Upper lobe of left lung (tissue), 6 donors: ENCODE data around the gene RANBP9. TPM values are rescaled to one million over a fixed set of nuclear protein-coding genes. Genes with fewer than 3 reads are reported as not detected.
A peak's percentile ranks its signal among the peaks of the same experiment; 100 is the strongest.

Experiments
- ATAC-seq, 2 donors: fragments of 200-7000 bp; cut with Tn5 transposase; one replicate each; pipeline ENCODE4 v1.9.1; 2022; ENCODE audit warnings: mild to moderate bottlenecking in 2 of 2, moderate library complexity in 2 of 2; ENCODE audit not compliant: low FRiP score in 2 of 2
- DNase-seq, 2 donors: peaks; one replicate each; pipeline ENCODE4 v3.0.0-alpha.2; 2019 to 2020
- H3K27ac ChIP-seq, 4 donors: fragments of 200-600 bp; sonication (generic); one replicate each; pipeline ENCODE4 v1.5.1; 2016 to 2019
- H3K27me3 ChIP-seq, 4 donors: fragments of 200-600 bp; sonication (generic); one replicate each; pipeline ENCODE4 v1.5.1; 2017 to 2019
- H3K36me3 ChIP-seq, 4 donors: fragments of 200-600 bp; sonication (generic); one replicate each; pipeline ENCODE4 v1.5.1; 2016 to 2019
- H3K4me1 ChIP-seq, 4 donors: fragments of 200-600 bp; sonication (generic); one replicate each; pipeline ENCODE4 v1.5.1; 2018 to 2019
- H3K4me3 ChIP-seq, 4 donors: fragments of 200-600 bp; sonication (generic); one replicate each; pipeline ENCODE4 v1.5.1; 2017 to 2019; ENCODE audit warnings: mild to moderate bottlenecking in 2 of 4, moderate library complexity in 1 of 4
- H3K9me3 ChIP-seq, 4 donors: fragments of 200-600 bp; sonication (generic); one replicate each; pipeline ENCODE4 v1.5.1; 2018 to 2019
- CTCF ChIP-seq, 6 experiments: fragments of 450-650 bp in 4 of 6; fragments of 200-600 bp in 2 of 6; sonication (generic) in 2 of 6; IDR thresholded peaks; one replicate each; pipeline ENCODE4 v1.5.1; 2016 to 2019; ENCODE audit warnings: antibody characterized with exemption in 6 of 6
- EP300 ChIP-seq, 4 donors: sonication (generic); formaldehyde crosslinking; IDR thresholded peaks; one replicate each; pipeline ENCODE4 v1.5.1; 2017; ENCODE audit warnings: antibody characterized with exemption in 4 of 4, control low read depth in 2 of 4
- POLR2A ChIP-seq, 4 donors: fragments of 450-650 bp; IDR thresholded peaks; one replicate each; pipeline ENCODE4 v1.5.1; 2016 to 2017; ENCODE audit warnings: antibody characterized with exemption in 4 of 4, mild to moderate bottlenecking in 2 of 4
- POLR2AphosphoS5 ChIP-seq, 2 donors: sonication (generic); formaldehyde crosslinking; IDR thresholded peaks; one replicate each; pipeline ENCODE4 v1.5.1; 2017; ENCODE audit warnings: antibody characterized with exemption in 2 of 2
- WGBS, 2 donors: methylation state at CpG; one replicate each; pipeline ENCODE4 v1.1.5; 2017 to 2018; 5-methylcytosine and 5-hydroxymethylcytosine counted together
- total RNA-seq, 6 donors: library from RNA; depleted of rRNA in 4 of 6; stranded (reverse); fragments of >200 nt in 4 of 6; gene quantifications; one replicate each; pipeline versions ENCODE4 v1.1.0 to v1.2.1, GENCODE V29; 2016 to 2021
- donor health status: DM: no; HTN: no; CAD: no; lungs with moderate emphysema.
- donor health status: DM: no; HTN: yes; CAD: no; lungs with severe emphysema.

RANBP9 gene
- total RNA-seq, 6 donors from 2014 or later, result 29.8 to 46.7 (median 36.4) TPM

DNA sequence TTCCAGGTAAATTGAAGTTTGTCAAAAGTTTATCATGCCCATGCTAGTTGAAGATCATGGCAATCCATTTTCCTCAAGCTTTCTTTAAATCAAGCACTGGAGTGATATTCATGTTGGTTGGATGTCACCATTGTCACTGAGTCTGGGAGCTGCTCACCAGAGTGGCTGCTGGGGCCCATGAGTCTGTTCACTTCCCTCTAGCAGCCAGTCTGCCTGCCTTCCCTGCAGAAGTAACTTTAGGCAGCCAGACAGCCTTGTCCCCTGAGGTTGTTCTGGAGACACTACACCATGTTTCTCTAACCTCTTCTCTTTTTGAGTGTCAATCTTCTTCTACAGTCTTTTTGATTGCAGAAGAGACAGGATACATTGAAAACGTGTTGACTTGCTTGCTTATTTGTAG is 131.7 kb downstream of the RANBP9 start:
- ATAC-seq (no peak), DNase-seq (peak in 1 of 2 donors; percentile 58)
- Histone ChIP-seq H3K4me1 (peaks cover 0 to 10% (median 7%) of the 10 kb centered on the region in 4 donors), H3K27me3 (no peaks in the 10 kb centered on the region), H3K36me3 (peaks cover 0 to 19% (median 7%) of the 10 kb centered on the region in 4 donors), H3K27ac (peak overlapping the region in 1 of 4 donors; percentile 47), H3K9me3 (no peaks in the 10 kb centered on the region), H3K4me3 (no peak overlapping the region)
- no peak for TF ChIP-seq POLR2AphosphoS5 (IDR thresholded peaks at IDR 0.05)
- no peak for TF ChIP-seq CTCF (IDR thresholded peaks at IDR 0.05)
- no peak for TF ChIP-seq EP300 (IDR thresholded peaks at IDR 0.05)
- TF ChIP-seq POLR2A (IDR thresholded peaks at IDR 0.05), result no peak
- WGBS, 2 donors, result 54 to 67% methylated on average over 1 of the region's 1 CpG

DNA sequence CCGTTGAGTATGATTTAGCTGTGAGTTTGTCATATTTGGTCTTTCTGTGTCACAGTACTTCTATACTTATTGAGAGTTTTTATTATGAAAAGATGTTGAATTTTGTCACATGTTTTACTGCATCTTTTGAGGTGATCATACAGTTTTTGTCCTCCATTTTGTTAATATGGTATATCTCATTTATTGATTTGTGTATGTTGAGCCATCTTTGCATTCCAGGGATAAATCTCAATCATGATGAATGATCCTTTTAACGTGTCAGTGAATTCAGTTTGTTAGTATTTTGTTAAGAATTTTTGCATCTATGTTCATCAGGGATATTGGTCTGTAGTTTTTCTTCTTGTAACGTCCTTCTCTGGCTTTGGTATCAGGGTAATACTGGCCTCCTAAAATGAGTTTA is 133.7 kb downstream of the RANBP9 start:
- H3K4me1 ChIP-seq, result peaks cover 8 to 17% (median 14%) of the 10 kb centered on the region in 4 donors
- TF ChIP-seq POLR2AphosphoS5 (IDR thresholded peaks at IDR 0.05) (no peak), CTCF (IDR thresholded peaks at IDR 0.05) (no peak), POLR2A (IDR thresholded peaks at IDR 0.05) (no peak), EP300 (IDR thresholded peaks at IDR 0.05) (no peak)
- DNase-seq, result no peak
- H3K27ac ChIP-seq, result no peak overlapping the region
- 85 to 87% methylated on average over 3 of the region's 3 CpGs for WGBS, 2 donors
- H3K27me3 ChIP-seq, result no peaks in the 10 kb centered on the region
- no peak overlapping the region for H3K4me3 ChIP-seq
- no peak for ATAC-seq
- peaks cover 0 to 8% (median 0%) of the 10 kb centered on the region in 4 donors for H3K36me3 ChIP-seq
- H3K9me3 ChIP-seq, result no peaks in the 10 kb centered on the region

DNA sequence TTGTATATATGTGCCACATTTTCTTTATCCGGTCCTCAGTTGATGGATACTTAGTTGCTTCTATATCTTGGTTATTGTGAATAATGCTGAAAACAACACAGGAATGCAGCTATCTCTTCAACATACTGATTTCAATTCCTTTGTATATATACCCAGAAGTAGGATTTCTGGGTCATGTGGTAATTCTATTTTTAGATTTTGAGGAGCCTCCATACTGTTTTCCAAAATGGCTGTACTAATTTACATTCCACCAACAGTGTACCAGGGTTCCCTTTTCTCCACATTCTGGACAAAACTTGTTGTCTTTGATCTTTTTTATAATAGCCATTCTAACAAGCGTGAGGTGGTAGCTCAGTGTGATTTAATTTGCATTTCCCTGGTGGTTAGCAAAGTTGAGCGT is 135.6 kb downstream of the RANBP9 start:
- ATAC-seq (no peak), DNase-seq (no peak)
- Histone ChIP-seq H3K27me3 (no peaks in the 10 kb centered on the region), H3K36me3 (peaks cover 0 to 3% (median 0%) of the 10 kb centered on the region in 4 donors), H3K27ac (peak overlapping the region in 3 of 4 donors; percentile 6 to 99 (median 59)), H3K4me1 (peaks cover 8 to 18% (median 15%) of the 10 kb centered on the region in 4 donors), H3K4me3 (no peak overlapping the region), H3K9me3 (no peaks in the 10 kb centered on the region)
- TF ChIP-seq POLR2AphosphoS5 (IDR thresholded peaks at IDR 0.05) (no peak), CTCF (IDR thresholded peaks at IDR 0.05) (no peak), POLR2A (IDR thresholded peaks at IDR 0.05) (no peak), EP300 (IDR thresholded peaks at IDR 0.05) (no peak)
- 92 to 96% methylated on average over 3 of the region's 3 CpGs for WGBS, 2 donors

- no peaks in the 10 kb centered on the region for H3K27me3 ChIP-seq
- H3K36me3 ChIP-seq, result no peaks in the 10 kb centered on the region
- no peaks in the 10 kb centered on the region for H3K9me3 ChIP-seq
- peak overlapping the region in 3 of 4 donors; percentile 75 to 89 (median 86) for H3K4me3 ChIP-seq
- TF ChIP-seq CTCF (IDR thresholded peaks at IDR 0.05), result peak in 2 of 6 experiments; percentile 78 to 83
- no peak for TF ChIP-seq POLR2AphosphoS5 (IDR thresholded peaks at IDR 0.05)
- no peak for TF ChIP-seq POLR2A (IDR thresholded peaks at IDR 0.05)
- WGBS, 2 donors, result 23% methylated on average over 3 of the region's 3 CpGs
- H3K27ac ChIP-seq, result peak overlapping the region; percentile 93 to 99 (median 99)
- ATAC-seq (no peak), DNase-seq (no peak)
- peaks cover 8 to 18% (median 15%) of the 10 kb centered on the region in 4 donors for H3K4me1 ChIP-seq
Observed at GRCh38 chr6:13575377-13575775, 136.3 kb downstream of the RANBP9 start.
